ENCODE results near the gene KCNN2. TPM values are rescaled to one million over a fixed set of nuclear protein-coding genes. Genes with fewer than 3 reads are reported as not detected.
A peak's percentile ranks its signal among the peaks of the same experiment; 100 is the strongest.

Gene KCNN2
- total RNA-seq (2013; cell fraction: nucleolus; rRNA removed): 42.4 and 43.1 TPM in 2 replicates
- 0.71 and 0.79 TPM in 2 replicates for total RNA-seq (2014; rRNA removed)
- total RNA-seq (2014; rRNA removed; fragmentation: Illumina TruSeq; extraction: Trizol): 1.4 and 1.5 TPM in 2 replicates
- 0.80 and 0.93 TPM in 2 replicates for total RNA-seq (2021)
- polyA plus RNA-seq (2011; ENCODE audit: low read depth): not detected
- polyA plus RNA-seq (2011; rRNA removed): 3.5 and 3.6 TPM in 2 replicates
- 2.5 and 3.0 TPM in 2 replicates for polyA plus RNA-seq (2011; cell fraction: cytosol; rRNA removed)
- 7.8 and 8.7 TPM in 2 replicates for polyA plus RNA-seq (2011; cell fraction: nucleus; rRNA removed)
- polyA plus RNA-seq (2012): 0.18 TPM in 1 of 2 replicates, not detected in the other
- 0.93 and 1.2 TPM in 2 replicates for polyA plus RNA-seq (2014; fragmentation: Illumina TruSeq; extraction: Trizol)
- polyA plus RNA-seq (2014; fragmentation: Nextera tagmentation; extraction: Ambion mirVana): under 1 TPM; 0.47 to 0.60 TPM
- 1.1 TPM in 2 replicates for polyA plus RNA-seq (2014; rRNA removed)
- polyA plus RNA-seq (2016; fragmentation: Nextera tagmentation; extraction: Ambion mirVana): under 1 TPM; 0.21 TPM
- polyA minus RNA-seq (2011; rRNA and poly(A)+ RNA removed): 8.5 and 9.4 TPM in 2 replicates
- polyA minus RNA-seq (2011; cell fraction: cytosol; rRNA and poly(A)+ RNA removed): 2.3 and 2.5 TPM in 2 replicates
- polyA minus RNA-seq (2011; cell fraction: nucleus; rRNA and poly(A)+ RNA removed): 13.4 and 23.0 TPM in 2 replicates
- percentile 55 among the genes with signal in this experiment for Bru-seq, nascent RNA
- percentile 38 among the genes with signal in this experiment for BruChase-seq, experiment 1, labeled RNA remaining after a 6-hour chase
- percentile 37 among the genes with signal in this experiment for BruChase-seq, experiment 2, labeled RNA remaining after a 2-hour chase
- long read RNA-seq, experiment 1, partial matches to known transcripts: 0 of 2 reads
- long read RNA-seq, experiment 1, other reads (novel, unspliced or antisense): 2 of 2 reads
- long read RNA-seq, experiment 2, partial matches to known transcripts: 5 of 13 reads
- long read RNA-seq, experiment 2, other reads (novel, unspliced or antisense): 5 of 13 reads

GRCh38 chr5:114361724-114362196 is at the start of gene KCNN2:
Gene KCNN2, plus strand, starts transcription at chr5:114362070. Its CDS starts 70 bp downstream, at chr5:114362140.
- ChIA-PET CTCF (interaction anchor here (0.8 to 10.8 kb wide), 8 partner anchors 29 to 98 kb away, joined by 3 to 347 read pairs (median 5); no protein-coding TSS in a partner anchor), POLR2A (interaction anchor here (0.6 to 3.5 kb wide), 5 partner anchors 54 to 86 kb away, joined by 3 to 16 read pairs (median 4); no protein-coding TSS in a partner anchor)
- WGBS (ENCODE audit: insufficient coverage, insufficient replicate concordance, low lambda C conversion rate, missing lambda C conversion rate): 5% methylated on average over 25 of the region's 33 CpGs
- no peak for TF ChIP-seq HDAC6 (IDR thresholded peaks at IDR 0.05; ENCODE audit: unreplicated experiment)
- TF ChIP-seq IKZF1 (conservative IDR thresholded peaks at IDR 0.05): peak; percentile 24; the same call in 1 of the 2 replicates
- peak; percentile 61; the same call in 1 of the 2 replicates for TF ChIP-seq NBN (IDR thresholded peaks at IDR 0.05)
- TF ChIP-seq MLLT1 (IDR thresholded peaks at IDR 0.05): peak; percentile 45
- no peak for TF ChIP-seq SRF (IDR thresholded peaks at IDR 0.05; ENCODE audit: low read depth in 2 of 2, low read length in 2 of 2)
- TF ChIP-seq HCFC1 (IDR thresholded peaks at IDR 0.05; ENCODE audit: low read length): peak; percentile 38; the same call in 1 of the 2 replicates
- peak; percentile 72 for TF ChIP-seq RELB (IDR thresholded peaks at IDR 0.05; ENCODE audit: low read depth)
- TF ChIP-seq JUND (IDR thresholded peaks at IDR 0.05; ENCODE audit: low read depth, low read length): 0 out of 2 replicates have a peak, but pooled peaks have one; percentile 30
- TF ChIP-seq FOS (IDR thresholded peaks at IDR 0.05; ENCODE audit: borderline replicate concordance, extremely low read depth, insufficient read length): no peak
- peak; percentile 70; the same call in 1 of the 2 replicates for TF ChIP-seq NFYB (IDR thresholded peaks at IDR 0.05; ENCODE audit: insufficient read depth, low read depth, low read length)
- TF ChIP-seq BHLHE40 (IDR thresholded peaks at IDR 0.05; ENCODE audit: borderline replicate concordance in 1 of 2, low read depth in 2 of 2, low read length in 1 of 2): peak in 1 of 2 experiments; percentile 46; a peak in 2 of 4 replicates
- peak; percentile 30 to 31; a peak in 2 of 4 replicates for TF ChIP-seq IKZF2 (IDR thresholded peaks at IDR 0.05)
- TF ChIP-seq BACH1 (IDR thresholded peaks at IDR 0.05; ENCODE audit: borderline replicate concordance): peak; percentile 21; the same call in 1 of the 2 replicates
- no peak for TF ChIP-seq PML (IDR thresholded peaks at IDR 0.05; ENCODE audit: low read length)
- TF ChIP-seq CREB1 (IDR thresholded peaks at IDR 0.05; ENCODE audit: low read depth): 0 out of 2 replicates have a peak, but pooled peaks have one; percentile 32
- peak; percentile 96 for TF ChIP-seq ATF7 (IDR thresholded peaks at IDR 0.05; ENCODE audit: low read depth)

More at GRCh38 chr5:114361724-114362196, at the start of gene KCNN2:
- ChIA-PET SMC1A (ENCODE audit: uncharacterized antibody, unreplicated experiment) (interaction anchor here (0.6 to 13.1 kb wide), 8 partner anchors 14 to 94 kb away, joined by 3 to 297 read pairs (median 11); no protein-coding TSS in a partner anchor), RAD21 (ENCODE audit: unreplicated experiment) (interaction anchor here (0.8 to 13.6 kb wide), 10 partner anchors 11 to 93 kb away, joined by 3 to 318 read pairs (median 4); no protein-coding TSS in a partner anchor)
- Histone ChIP-seq H3K9me3 (replicated peaks; ENCODE audit: control insufficient read depth, insufficient read depth, low read length) (no peaks in the 10 kb centered on the region; the same call in 2 of the 3 replicates), H3K9ac (ENCODE audit: control insufficient read depth, insufficient read depth, low read length) (no peak within 1 kb of the TSS), H3K4me1 (ENCODE audit: control insufficient read depth, insufficient read depth, low read length) (no peaks in the 10 kb centered on the region), H3K27me3 (replicated peaks in 1 of 2; ENCODE audit: control insufficient read depth in 2 of 2, insufficient read depth in 2 of 2, low read length in 1 of 2) (peaks cover 0 to 18% of the 10 kb centered on the region in 2 experiments; a peak in 2 of 4 replicates), H3K4me2 (ENCODE audit: control insufficient read depth, insufficient read depth) (peak within 1 kb of the TSS; percentile 59; the same call in 1 of the 2 replicates), H3K79me2 (ENCODE audit: control insufficient read depth, insufficient read depth, low read length) (no peaks in the 10 kb centered on the region), H2AFZ (ENCODE audit: control insufficient read depth, low read depth, low read length) (peak within 1 kb of the TSS; percentile 30), H4K20me1 (ENCODE audit: control insufficient read depth, insufficient read depth) (no peaks in the 10 kb centered on the region), H3K4me3 (peak within 1 kb of the TSS; percentile 44; the same call in 1 of the 2 replicates), H3K36me3 (ENCODE audit: control insufficient read depth in 2 of 2, insufficient read depth in 2 of 2, low read length in 1 of 2) (no peaks in the 10 kb centered on the region), H3K27ac (ENCODE audit: control insufficient read depth, insufficient read depth) (no peak within 1 kb of the TSS)
- intact Hi-C loops (cut with micrococcal nuclease; ENCODE audit: unreplicated experiment) (loop anchor here (1.0 to 10.0 kb wide), 4 partner anchors 57 to 813 kb away; no protein-coding TSS in a partner anchor), in situ Hi-C loops (cut with MboI) (loop anchor here (5.0 to 25.0 kb wide), 2 partner anchors 86 to 426 kb away; no protein-coding TSS in a partner anchor)
- no TSS peak for BruUV-seq (replicated peaks)
- FAIRE-seq: no peak
- ATAC-seq: peak; percentile 75
- peak; percentile 26 for DNase-seq (ENCODE audit: low read depth, low spot score)
